Activated CD8-positive, alpha-beta T cell treated with anti-CD3 and anti-CD28 coated beads for 36 hours (primary cell): Measurements from ENCODE around the gene MLXIP. TPM values are rescaled to one million over a fixed set of nuclear protein-coding genes. Genes with fewer than 3 reads are reported as not detected.

Experiments used
- ATAC-seq: fragments of 200-7000 bp; cut with Tn5 transposase; one replicate; pipeline ENCODE4 v1.10.0; 2021; ENCODE audit warnings: mild to moderate bottlenecking, moderate library complexity
- CTCF ChIA-PET: fragments of 350-600 bp; sonication (Branson Sonifier 250); formaldehyde crosslinking; loops from one replicate; lab custom pipeline; 2021; ENCODE audit warnings: antibody characterized with exemption; lab: Charles Lee
- POLR2A ChIA-PET: fragments of 350-600 bp; sonication (Branson Sonifier 250); formaldehyde crosslinking; loops from one replicate; lab custom pipeline; 2021; ENCODE audit warnings: antibody characterized with exemption; lab: Charles Lee
- DNase-seq: peaks from one replicate; pipeline ENCODE4 v3.0.0-alpha.2; 2020
- H3K27ac Mint-ChIP-seq: one replicate; pipeline ENCODE4 v1.8.0; 2021; ENCODE audit warnings: mild to moderate bottlenecking, mixed read lengths
- H3K27me3 Mint-ChIP-seq: one replicate; pipeline ENCODE4 v1.8.0; 2021; ENCODE audit warnings: mixed read lengths
- H3K36me3 Mint-ChIP-seq: one replicate; pipeline ENCODE4 v1.8.0; 2021; ENCODE audit warnings: low read depth, mixed read lengths
- H3K4me1 Mint-ChIP-seq: one replicate; pipeline ENCODE4 v1.8.0; 2021; ENCODE audit warnings: low read depth, mixed read lengths
- H3K4me3 Mint-ChIP-seq: one replicate; pipeline ENCODE4 v1.8.0; 2021; ENCODE audit warnings: mild to moderate bottlenecking, moderate library complexity, mixed read lengths
- H3K9me3 Mint-ChIP-seq: one replicate; pipeline ENCODE4 v1.8.0; 2021; ENCODE audit warnings: mixed read lengths
- CTCF ChIP-seq: fragments of 200-600 bp; IDR thresholded peaks from one replicate; pipeline ENCODE4 v1.8.0; 2022; ENCODE audit warnings: antibody characterized with exemption, mild to moderate bottlenecking
- intact Hi-C: fragments of 100-400 bp; cut with micrococcal nuclease; formaldehyde crosslinking; loops from one replicate; pipeline ENCODE4 v1.10.0; 2022
- total RNA-seq, 2 experiments: library from RNA; stranded (reverse); gene quantifications; one replicate each; pipeline ENCODE4 v1.2.3, GENCODE V29; 2021

The MLXIP gene
- total RNA-seq, 2 experiments from 2014 or later = 26.0 to 28.7 TPM

- POLR2A ChIA-PET = interaction anchor here (1.0 to 2.4 kb wide), 2 partner anchors 10 to 68 kb away, joined by 3 to 9 read pairs; no protein-coding TSS in a partner anchor
- Mint-ChIP-seq H3K27ac (peak overlapping the region; percentile 69), H3K36me3 (no peaks in the 10 kb centered on the region), H3K9me3 (no peaks in the 10 kb centered on the region), H3K4me3 (no peak overlapping the region), H3K27me3 (no peaks in the 10 kb centered on the region), H3K4me1 (peaks cover 44% of the 10 kb centered on the region)
- CTCF ChIA-PET = interaction anchor here (1.4 to 4.7 kb wide), 11 partner anchors 10 to 66 kb away, joined by 5 to 103 read pairs (median 13); no protein-coding TSS in a partner anchor
- ATAC-seq (no peak), DNase-seq (peak; percentile 44)
- no peak for TF ChIP-seq CTCF
- intact Hi-C loops = loop anchor here (2.0 to 5.0 kb wide), 2 partner anchors 39 to 67 kb away; no protein-coding TSS in a partner anchor
Observed at GRCh38 chr12:122121745-122122144, 43.2 kb downstream of the MLXIP start.

GRCh38 chr12:122123051-122123760 is 44.6 kb downstream of the MLXIP start:
- Mint-ChIP-seq H3K4me1 (peaks cover 42% of the 10 kb centered on the region), H3K9me3 (no peaks in the 10 kb centered on the region), H3K36me3 (no peaks in the 10 kb centered on the region), H3K27ac (peak overlapping the region; percentile 61), H3K4me3 (no peak overlapping the region), H3K27me3 (no peaks in the 10 kb centered on the region)
- DNase-seq (peak; percentile 84), ATAC-seq (peak; percentile 80)
- POLR2A ChIA-PET = interaction anchor here (0.7 to 2.4 kb wide), 6 partner anchors 9 to 80 kb away, joined by 3 to 9 read pairs (median 3); partner anchors contain the start of gene MLXIP
- CTCF ChIA-PET = interaction anchor here (0.7 to 4.7 kb wide), 41 partner anchors 9 to 207 kb away, joined by 3 to 103 read pairs (median 6); partner anchors contain the start of gene MLXIP
- TF ChIP-seq CTCF = peak; percentile 88
- intact Hi-C loops = loop anchor here (2.0 to 5.0 kb wide), 2 partner anchors 41 to 68 kb away; no protein-coding TSS in a partner anchor

GRCh38 chr12:122123761-122124145 is 45.2 kb downstream of the MLXIP start:
- no peaks in the 10 kb centered on the region for H3K9me3 Mint-ChIP-seq
- no peaks in the 10 kb centered on the region for H3K27me3 Mint-ChIP-seq
- peaks cover 42% of the 10 kb centered on the region for H3K4me1 Mint-ChIP-seq
- DNase-seq (no peak), ATAC-seq (no peak)
- no peak overlapping the region for H3K4me3 Mint-ChIP-seq
- ChIA-PET POLR2A (interaction anchor here (0.7 to 2.4 kb wide), 5 partner anchors 9 to 80 kb away, joined by 3 to 9 read pairs (median 3); partner anchors contain the start of gene MLXIP), CTCF (interaction anchor here (0.7 to 4.7 kb wide), 38 partner anchors 9 to 154 kb away, joined by 3 to 103 read pairs (median 7); partner anchors contain the start of gene MLXIP)
- H3K27ac Mint-ChIP-seq = peak overlapping the region; percentile 54
- no peak for TF ChIP-seq CTCF
- H3K36me3 Mint-ChIP-seq = no peaks in the 10 kb centered on the region
- intact Hi-C loops = loop anchor here (2.0 to 5.0 kb wide), 2 partner anchors 41 to 69 kb away; no protein-coding TSS in a partner anchor

- Mint-ChIP-seq H3K27me3 (no peaks in the 10 kb centered on the region), H3K36me3 (no peaks in the 10 kb centered on the region), H3K9me3 (no peaks in the 10 kb centered on the region), H3K4me3 (no peak overlapping the region), H3K27ac (no peak overlapping the region), H3K4me1 (peaks cover 42% of the 10 kb centered on the region)
- TF ChIP-seq CTCF = no peak
- ATAC-seq (no peak), DNase-seq (no peak)
- ChIA-PET CTCF (interaction anchor here (0.7 to 4.7 kb wide), 16 partner anchors 8 to 96 kb away, joined by 3 to 103 read pairs (median 7); no protein-coding TSS in a partner anchor), POLR2A (interaction anchor here (1.0 to 2.4 kb wide), 3 partner anchors 8 to 81 kb away, joined by 3 to 9 read pairs (median 3); no protein-coding TSS in a partner anchor)
- intact Hi-C loops = loop anchor here (5.0 kb wide), 1 partner anchor 42 kb away; no protein-coding TSS in a partner anchor
Observed at GRCh38 chr12:122124370-122124769, 45.8 kb downstream of the MLXIP start.
